Measurements from ENCODE around the gene SEPTIN6. TPM values are rescaled to one million over a fixed set of nuclear protein-coding genes. Genes with fewer than 3 reads are reported as not detected.

Gene SEPTIN6
- total and polyA plus RNA-seq, 2 donors (not counting 1 experiment from before 2014, with no cell fraction given), result 227 to 310 TPM

DNA sequence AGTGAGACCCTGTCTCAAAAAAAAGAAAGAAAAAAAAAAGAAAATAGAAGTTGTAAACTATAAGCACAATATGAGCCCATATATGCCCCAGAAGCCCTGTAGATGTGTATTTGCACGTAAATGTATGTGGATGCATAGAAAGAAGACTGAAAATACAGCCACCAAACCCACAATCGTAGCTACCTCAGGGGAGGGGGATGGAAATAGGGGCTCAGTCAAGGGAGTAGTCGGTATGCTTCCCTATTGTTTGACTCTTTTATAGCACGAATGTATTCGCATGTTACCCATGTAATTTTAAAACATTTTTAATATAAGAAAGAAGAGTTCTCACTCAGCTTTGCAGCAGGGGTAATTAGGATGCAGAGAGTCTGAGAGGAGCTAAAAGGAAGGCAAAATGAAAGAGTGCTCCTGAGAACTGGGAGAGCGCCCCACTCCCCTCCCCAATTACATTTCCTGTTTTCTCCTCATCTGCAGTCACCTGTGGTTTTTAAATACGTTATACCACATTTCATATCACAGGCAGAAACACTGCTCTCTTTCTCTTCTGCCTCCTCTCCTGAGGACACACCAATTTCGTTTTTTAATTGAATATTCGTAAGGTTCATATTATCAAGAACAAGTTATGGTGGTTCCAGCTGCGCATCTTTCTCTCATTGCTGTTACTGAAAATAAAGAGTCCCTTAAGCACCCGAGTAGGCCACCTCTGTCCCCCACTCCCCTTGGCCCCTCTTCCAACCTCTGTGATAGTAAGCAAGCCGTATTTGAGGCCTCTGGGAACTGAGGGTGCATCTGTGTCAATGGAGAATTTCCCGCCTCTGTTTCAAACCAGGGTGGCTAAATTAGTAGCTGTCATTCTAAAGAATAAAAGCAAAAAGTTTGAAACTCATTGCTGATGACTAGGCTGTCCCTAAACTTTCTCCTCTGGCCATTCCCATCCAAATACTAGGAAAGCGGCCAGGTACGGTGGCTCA is 10.7 kb downstream of the SEPTIN6 start:
- Mint-ChIP-seq H3K27me3 (no peaks in the 10 kb centered on the region), H3K4me1 (peaks cover 65% of the 10 kb centered on the region), H3K4me3 (peak overlapping the region; percentile 85), H3K27ac (peak overlapping the region; percentile 94), H3K9me3 (ENCODE audit: insufficient read depth) (no peaks in the 10 kb centered on the region)
- POLR2A ChIA-PET, result interaction anchor here (4.6 kb wide), 1 partner anchor 11 kb away, joined by 24 read pairs; the partner anchor contains the start of gene SEPTIN6
- peak; percentile 63 for DNase-seq
- intact Hi-C loops (cut with micrococcal nuclease), result no loop called here
- peak; percentile 17 for ATAC-seq (ENCODE audit: low read depth)
- H3K4me1 ChIP-seq (ENCODE audit: control insufficient read depth in 2 of 2, insufficient read depth in 2 of 2, low read length in 2 of 2), result peaks cover 86 to 93% of the 10 kb centered on the region in 2 donors
- peak overlapping the region; percentile 99 for H3K27ac ChIP-seq (ENCODE audit: low read length in 2 of 2)
- peaks cover 0 to 5% (median 0%) of the 10 kb centered on the region in 3 donors for H3K9me3 ChIP-seq (ENCODE audit: control extremely low read depth in 1 of 3, control insufficient read depth in 2 of 3, insufficient read depth in 1 of 3, low read length in 2 of 3)
- peak overlapping the region in 4 of 5 experiments; percentile 7 to 51 (median 36) for H3K4me3 ChIP-seq (ENCODE audit: control extremely low read depth in 1 of 5, extremely low read depth in 1 of 5, insufficient read depth in 1 of 5, low read depth in 2 of 5, low read length in 4 of 5)
- H3K36me3 ChIP-seq (replicated peaks in 1 of 2; ENCODE audit: control extremely low read depth in 1 of 2, control insufficient read depth in 1 of 2, extremely low read depth in 1 of 2, insufficient read depth in 2 of 2, low read length in 1 of 2), result no peaks in the 10 kb centered on the region
- no peaks in the 10 kb centered on the region for H3K27me3 ChIP-seq (replicated peaks in 1 of 4; ENCODE audit: control extremely low read depth in 1 of 4, control insufficient read depth in 3 of 4, insufficient read depth in 4 of 4, low read length in 3 of 4)
- no peaks in the 10 kb centered on the region for H4K20me1 ChIP-seq (ENCODE audit: control insufficient read depth, insufficient read depth, low read length, poor library complexity, severe bottlenecking)
- H2AFZ ChIP-seq (ENCODE audit: insufficient read depth, low read depth, low read length, poor library complexity, severe bottlenecking), result peak overlapping the region; percentile 52
- H3K79me2 ChIP-seq (ENCODE audit: control insufficient read depth, insufficient read depth, low read length), result peaks cover 78% of the 10 kb centered on the region
- CTCF ChIA-PET, result interaction anchor here (0.6 to 1.2 kb wide), 3 partner anchors 12 to 62 kb away, joined by 3 read pairs; no protein-coding TSS in a partner anchor
- no CpG with 5 or more reads among the region's 15 CpGs for WGBS (ENCODE audit: insufficient coverage)
- peak overlapping the region; percentile 56 for H3K9ac ChIP-seq (ENCODE audit: low read length)
- TF ChIP-seq EZH2 (IDR thresholded peaks at IDR 0.05; ENCODE audit: borderline replicate concordance, insufficient read depth, low read depth, low read length, poor library complexity, severe bottlenecking), result no peak
- TF ChIP-seq, protein P1, sequence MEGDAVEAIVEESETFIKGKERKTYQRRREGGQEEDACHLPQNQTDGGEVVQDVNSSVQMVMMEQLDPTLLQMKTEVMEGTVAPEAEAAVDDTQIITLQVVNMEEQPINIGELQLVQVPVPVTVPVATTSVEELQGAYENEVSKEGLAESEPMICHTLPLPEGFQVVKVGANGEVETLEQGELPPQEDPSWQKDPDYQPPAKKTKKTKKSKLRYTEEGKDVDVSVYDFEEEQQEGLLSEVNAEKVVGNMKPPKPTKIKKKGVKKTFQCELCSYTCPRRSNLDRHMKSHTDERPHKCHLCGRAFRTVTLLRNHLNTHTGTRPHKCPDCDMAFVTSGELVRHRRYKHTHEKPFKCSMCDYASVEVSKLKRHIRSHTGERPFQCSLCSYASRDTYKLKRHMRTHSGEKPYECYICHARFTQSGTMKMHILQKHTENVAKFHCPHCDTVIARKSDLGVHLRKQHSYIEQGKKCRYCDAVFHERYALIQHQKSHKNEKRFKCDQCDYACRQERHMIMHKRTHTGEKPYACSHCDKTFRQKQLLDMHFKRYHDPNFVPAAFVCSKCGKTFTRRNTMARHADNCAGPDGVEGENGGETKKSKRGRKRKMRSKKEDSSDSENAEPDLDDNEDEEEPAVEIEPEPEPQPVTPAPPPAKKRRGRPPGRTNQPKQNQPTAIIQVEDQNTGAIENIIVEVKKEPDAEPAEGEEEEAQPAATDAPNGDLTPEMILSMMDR (IDR thresholded peaks at IDR 0.05), result no peak
- H3K4me2 ChIP-seq (replicated peaks; ENCODE audit: low read depth, low read length, poor library complexity, severe bottlenecking), result peak overlapping the region; percentile 71
